HG02938 (cell line): ENCODE results near the gene RCSD1.
A peak's percentile ranks its signal among the peaks of the same experiment; 100 is the strongest.

Experiments used
- ATAC-seq: cut with Tn5 transposase; IDR thresholded peaks from one replicate; pipeline ENCODE4 v1.9.1; 2021; ENCODE audit warnings: mild to moderate bottlenecking, moderate library complexity; ENCODE audit not compliant: unreplicated experiment

The RCSD1 gene

DNA sequence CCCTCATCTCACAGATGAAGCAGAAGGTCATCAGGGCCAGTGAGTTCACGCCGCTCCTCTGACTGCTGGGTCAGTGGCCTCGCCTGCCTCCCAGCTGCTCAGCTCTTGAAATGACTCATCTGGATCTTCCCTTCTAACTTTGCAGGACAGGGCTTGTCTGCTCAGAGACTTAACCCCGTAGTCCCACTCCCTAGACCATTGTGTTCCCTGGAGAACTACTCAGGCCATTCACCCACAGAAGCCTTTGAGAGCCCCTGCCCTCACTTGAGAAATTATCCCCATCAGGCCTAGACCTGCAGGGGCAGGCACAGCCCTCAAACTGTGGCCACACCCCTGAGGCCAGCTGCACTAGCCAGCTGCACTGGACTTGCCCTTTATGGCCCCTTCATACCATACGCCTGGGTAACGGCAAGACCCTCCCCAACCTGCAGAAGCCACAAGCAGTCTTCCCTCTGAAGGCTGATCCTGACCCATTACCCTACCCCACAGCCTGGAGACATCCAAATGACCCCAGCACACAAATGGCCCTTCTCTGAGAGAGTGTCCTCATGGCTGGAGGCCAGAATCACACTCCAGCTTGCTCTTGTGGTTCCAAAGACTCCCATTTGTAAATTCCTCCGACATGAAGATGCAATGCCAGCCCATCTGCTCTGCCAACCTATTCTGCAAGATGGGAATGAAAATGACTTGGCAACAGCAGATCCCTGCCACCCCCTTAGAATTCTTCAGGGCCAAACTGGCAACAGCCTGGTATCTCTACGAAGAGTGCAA, 33.2 kb downstream of the RCSD1 start:
- ATAC-seq = peak; percentile 46

DNA sequence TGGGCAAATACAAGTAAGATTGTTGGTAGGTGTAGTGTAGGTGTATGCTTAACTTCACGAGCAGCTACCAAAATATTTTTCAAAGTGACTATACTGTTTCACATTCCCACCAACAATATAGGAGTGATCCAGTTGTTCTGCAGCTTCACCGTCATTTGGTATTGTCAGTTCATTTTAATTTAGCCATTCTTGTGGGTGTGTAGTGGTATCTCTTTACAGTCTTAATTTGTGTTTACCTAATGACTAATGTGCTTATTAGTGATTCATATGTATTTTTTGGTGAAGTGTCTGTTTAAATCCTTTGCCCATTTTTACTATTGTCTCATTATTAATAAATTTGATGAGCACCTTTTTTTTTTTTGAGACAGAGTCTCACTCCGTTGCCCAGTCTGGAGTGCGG, 35.4 kb downstream of the RCSD1 start:
- ATAC-seq = no peak

DNA sequence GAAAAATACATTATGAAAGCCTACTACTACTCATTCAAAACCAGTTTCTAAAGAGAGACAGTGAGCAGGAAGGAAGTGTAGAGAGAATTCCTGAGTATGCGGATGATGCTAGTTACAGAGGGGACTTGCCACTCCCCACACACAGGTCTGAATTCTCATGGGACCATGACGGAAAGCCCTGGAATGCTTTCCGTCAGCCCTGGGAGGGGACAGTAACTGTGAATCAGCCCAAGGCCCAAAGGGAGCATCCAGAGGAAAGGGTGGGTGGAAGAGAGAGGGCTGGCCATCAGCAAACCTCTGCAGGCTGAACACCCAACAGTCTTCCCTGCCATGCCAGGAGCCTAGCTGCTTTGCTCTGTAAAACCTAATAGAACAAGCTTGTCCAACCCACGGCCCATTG, 36.4 kb downstream of the RCSD1 start:
- ATAC-seq = no peak

DNA sequence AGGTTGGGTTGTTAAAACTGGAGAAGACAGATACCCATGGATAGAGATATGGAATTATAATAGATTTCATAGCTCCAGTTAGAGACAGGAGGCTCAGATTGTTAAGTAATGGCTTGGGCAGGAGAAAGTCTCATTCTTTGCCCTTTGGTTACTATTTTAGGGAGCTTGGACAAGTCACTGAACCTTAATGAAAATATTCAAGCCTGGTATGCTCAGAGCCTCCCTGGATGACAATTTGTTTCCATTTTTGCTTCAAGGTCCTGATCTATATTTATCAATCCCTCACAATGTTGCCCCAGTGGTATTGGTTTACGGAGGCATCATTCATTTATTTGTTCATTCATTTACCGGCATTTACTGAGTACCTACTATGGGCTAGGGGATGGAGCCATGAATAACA, 37.5 kb downstream of the RCSD1 start:
- ATAC-seq = no peak

DNA sequence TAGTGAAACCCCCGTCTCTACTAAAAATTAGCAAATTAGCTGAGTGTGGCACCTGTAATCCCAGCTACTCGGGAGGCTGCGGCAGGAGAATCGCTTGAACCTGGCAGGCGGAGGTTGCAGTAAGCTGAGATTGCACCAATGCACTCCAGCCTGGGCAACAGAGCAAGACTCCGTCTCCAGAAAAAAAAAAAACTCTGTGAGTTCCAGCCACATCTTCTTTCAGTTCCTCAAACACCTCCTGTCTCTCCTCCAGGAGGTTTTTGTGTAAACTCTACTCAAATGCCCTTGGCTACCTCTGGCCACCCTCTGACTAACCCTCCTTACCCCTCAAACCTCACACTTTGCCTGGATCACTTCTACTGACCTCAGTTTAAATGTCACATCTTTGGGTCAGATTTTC, 38.1 kb downstream of the RCSD1 start:
- ATAC-seq = peak; percentile 70

DNA sequence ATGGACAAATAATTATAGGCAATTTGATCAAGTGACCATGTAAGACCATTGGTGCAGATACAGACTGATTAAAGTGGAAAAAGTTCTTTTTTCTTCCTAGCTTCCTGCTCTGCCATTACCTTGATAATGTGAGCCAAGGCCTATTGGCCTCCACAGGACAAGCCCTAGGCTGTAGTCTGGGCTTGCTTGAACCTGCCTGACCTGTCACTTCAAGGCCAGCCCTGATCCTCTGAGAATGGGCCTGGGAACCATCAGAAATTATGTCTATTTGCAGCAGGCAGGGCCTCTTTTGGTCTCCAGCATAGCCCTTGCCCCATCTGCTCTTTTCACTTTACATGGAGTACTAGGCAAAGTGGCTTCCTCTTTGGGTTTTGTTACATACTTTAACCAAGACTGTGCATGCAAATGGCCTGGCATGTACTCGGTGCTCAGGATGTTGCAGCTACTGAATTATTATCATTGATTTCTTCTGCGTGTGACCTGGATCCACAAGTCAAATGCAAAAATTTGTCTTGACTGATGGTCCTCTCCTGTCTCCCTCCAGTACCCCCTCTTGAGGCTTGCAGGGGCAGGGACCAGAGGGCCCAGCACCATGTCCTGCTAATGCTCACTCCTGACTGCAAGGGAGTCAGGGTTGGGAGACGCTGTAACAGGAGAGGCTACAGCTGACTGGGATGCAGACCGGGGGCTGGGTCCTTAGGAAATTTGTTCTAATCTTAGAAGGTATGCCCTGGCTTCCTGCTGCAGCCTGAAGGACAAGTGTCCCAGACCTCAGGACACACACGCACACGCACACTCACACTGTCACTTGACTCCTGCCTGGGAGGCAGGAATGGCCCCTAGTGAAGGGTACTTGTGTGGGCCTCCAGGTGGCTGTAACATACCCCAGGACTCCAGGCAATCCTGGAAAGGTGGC, 39.4 kb downstream of the RCSD1 start:
- peak; percentile 42 for ATAC-seq

DNA sequence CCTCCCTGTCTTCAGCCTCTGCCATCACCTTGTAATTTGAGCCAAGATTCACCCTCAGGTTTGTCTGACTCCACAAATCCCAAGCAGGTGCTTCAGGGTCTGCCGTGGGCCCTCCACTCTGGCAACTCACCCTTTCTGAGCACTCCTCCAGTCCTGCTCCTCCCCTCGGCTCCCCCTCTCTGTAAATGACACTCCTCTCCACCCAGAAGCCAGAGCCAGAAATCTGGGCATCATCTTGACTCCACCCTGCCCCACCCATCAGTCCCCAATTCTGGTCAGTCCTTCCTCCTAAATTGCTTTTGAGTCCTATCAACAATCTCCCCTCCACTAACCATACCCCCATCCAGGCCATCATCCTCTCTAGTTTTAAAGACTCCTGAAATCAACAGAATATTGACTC, 40.5 kb downstream of the RCSD1 start:
- no peak for ATAC-seq

DNA sequence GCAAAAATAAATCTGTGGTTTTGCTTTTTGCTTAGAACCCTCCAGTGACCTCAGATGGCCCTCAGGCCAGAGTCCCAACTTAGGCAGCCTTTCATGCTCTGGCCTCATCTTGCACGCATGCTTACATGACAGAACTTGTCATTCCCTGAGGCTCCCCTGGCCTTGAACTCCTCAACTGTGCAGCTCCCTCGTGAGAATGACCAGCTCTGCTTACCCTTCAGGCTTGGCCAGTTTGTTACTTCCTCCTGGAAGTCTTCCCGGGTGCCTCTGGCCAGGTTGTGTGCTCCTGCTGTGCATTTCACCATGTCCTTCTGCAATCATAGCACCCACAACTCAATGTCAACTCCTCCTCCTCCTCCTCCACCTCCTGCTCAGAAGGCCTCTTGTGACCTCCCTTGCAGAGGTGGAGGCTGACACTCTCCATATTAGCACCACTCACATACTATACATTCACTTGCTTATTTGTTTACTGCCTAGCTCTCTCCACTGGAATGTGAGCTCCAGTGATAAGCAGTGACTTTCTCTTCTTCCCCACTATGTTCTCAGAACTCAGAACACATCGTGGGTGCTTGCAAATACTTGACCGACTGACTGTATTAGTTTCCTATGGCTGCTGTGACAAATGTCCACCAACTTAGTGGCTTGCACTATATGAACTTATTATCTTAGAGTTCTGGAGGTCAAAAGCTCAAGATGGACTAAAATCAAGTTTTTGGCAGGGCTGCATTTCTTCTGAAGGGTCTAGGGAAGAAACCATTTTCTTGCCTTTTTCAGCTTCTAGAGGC, 41.9 kb downstream of the RCSD1 start:
- ATAC-seq = no peak

DNA sequence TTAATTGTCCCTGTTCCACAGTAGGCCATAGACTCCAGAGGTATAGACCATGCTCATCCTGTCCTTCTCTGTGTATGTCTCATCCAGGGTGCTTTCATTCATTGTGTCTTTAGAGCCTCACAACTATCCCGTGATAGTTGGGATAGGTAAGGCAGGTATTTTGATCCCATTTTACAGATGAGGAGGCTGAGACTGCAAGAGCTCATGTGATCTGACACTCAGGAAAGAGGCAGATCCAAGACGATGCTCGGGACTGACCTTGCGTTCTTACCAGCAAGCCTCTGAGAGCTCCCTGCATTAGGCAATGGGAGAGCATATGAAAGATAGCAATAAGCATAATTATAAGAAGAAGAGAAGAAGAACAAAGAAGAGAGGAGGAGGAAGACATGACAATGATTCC, 42.8 kb downstream of the RCSD1 start:
- no peak for ATAC-seq

DNA sequence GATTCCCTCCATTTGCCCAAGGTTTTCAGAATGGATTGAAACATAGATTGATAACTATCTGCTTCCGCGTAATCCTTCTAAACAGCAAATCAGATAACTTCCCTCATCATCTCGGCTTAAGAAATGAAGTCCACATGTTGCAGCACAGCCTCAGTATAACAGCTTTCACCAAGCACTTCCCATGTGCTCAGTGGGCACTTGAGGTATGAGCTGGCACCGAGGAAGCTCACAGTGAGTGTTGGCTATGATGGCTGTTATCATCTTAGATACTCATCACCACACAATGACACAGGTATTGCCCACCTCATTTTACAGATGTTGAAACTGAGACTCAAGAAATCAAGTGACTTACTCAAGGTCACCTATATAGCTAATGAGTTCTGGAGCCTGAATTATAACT, 43.2 kb downstream of the RCSD1 start:
- no peak for ATAC-seq

DNA sequence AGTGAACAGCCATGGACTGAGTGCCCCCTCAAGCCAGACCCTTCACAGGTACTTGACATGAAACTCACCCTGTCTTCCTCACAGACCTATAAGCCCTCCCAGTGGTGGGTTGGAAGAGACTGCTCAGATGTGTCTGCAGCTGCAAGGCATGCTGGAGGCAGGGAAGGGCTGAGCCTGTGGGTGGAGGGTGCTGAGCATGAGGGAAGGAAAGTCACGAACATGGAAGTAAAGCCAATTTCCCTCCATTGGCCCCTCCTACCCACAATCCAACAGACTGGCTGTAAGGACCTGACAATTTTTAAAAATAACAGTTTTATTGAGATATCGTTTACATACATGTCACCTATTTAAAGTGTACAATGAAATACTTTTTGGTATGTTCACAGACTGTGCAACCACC, 44.1 kb downstream of the RCSD1 start:
- no peak for ATAC-seq

DNA sequence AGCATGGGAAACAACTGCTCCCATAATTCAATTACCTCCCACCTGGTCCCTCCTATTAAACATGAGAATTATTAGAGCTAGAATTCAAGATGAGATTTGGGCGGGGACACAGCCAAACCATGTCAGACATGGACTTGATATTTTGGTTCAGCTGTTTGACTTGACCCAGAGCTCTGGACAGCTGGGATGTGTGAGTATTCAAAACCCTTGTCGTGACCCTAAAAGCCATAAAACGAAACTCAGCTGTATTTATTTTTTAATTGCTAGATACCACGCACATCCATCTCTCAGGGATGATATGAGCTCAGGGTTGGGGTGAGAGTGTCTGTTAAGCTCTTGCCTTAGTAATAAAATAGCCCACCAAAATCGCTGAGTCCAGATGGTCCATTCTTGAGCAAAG, 45.4 kb downstream of the RCSD1 start:
- no peak for ATAC-seq

DNA sequence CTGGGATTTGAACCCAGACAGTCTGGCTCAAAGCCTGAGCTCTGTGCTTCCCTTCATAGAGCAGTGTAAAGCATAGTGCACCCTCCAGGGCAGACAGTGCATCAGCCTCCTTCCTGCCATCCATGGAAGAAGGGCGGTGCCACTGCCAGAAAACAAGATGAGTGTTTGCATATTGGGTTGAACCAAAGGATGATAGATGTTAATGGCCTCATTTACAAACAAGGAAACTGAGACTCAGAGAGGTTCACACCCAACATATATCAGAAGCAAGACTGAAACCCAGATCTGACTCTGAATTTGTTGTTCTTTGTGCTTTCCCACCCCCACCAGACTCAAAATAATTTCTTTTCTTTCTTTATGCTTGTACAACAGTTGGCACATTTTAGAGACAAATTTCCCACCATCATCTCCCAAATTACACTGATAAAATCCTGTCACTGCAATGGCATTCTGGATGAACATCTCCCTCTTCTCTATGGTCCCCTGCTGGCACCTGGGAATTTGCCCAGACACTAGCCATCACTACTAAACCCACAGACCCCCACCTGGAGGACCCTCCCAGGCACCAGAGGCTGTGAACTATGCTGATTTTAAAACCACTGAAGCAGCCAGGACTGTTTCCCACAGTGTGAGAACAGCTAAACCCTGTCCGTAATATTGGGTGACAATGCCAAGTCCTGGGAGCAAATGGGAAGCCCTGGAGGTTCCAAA, 46.3 kb downstream of the RCSD1 start:
- peak; percentile 33 for ATAC-seq

DNA sequence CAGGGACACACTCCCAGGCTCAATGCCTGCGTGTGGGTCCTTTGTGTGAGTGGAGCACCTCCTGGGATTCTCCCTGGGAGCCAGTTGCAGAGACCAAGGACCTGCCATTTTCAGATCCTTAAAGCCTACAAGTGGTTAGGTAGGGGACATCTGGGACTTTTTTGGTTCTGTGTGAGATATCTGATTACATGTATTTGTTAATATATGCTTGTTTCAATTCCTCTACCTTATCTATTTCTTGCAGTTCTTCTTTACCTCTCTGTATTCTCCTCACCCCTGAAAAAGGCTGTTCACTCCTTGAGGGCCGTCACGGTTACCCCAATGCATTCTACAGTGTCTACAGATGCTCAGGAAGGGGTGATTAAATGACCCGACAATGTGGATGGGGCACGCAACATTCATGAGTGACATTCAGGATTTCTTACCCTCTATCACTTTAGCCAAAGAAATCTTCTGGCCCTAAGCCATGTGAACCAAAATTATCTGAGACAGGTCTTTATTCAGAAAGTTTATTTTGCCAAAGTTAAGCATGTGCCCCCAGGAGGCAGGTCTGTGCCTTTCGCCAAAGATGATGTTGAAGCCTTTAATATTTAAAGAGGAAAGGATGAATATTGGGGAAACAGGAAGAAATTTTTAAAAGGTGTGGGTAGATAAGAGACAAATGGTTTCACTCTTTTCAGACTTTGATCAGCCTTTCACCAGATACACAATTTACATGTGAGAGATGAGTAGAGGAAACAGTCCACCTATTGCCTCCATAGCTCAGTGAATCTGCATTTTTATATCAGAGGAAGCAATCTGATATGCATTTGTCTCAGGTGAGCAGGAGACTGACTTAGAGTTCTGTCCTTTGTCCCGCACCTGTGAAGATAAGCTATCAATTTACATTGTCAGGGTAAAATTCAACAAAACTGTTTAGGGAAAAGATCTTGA, 47.1 kb downstream of the RCSD1 start:
- ATAC-seq = no peak

DNA sequence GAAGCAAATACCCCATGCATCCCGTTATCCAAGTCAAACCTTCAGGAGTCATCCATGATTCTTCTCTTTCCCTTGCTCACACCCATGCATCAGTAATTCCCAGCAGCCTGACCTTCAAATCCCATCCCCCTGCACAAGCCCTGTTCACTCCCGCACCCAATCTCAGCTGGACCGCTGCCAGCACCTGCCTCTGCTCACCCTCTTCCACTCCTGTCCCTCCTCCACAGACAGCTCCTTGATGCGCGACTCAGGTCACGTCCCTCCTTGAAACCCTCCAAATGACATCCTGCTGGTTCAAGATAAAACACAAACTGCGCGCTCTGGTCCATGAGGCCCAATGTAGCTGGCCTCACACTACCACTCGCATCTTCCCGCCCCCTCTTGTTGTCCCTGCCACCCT, 48.4 kb downstream of the RCSD1 start:
- ATAC-seq = no peak

DNA sequence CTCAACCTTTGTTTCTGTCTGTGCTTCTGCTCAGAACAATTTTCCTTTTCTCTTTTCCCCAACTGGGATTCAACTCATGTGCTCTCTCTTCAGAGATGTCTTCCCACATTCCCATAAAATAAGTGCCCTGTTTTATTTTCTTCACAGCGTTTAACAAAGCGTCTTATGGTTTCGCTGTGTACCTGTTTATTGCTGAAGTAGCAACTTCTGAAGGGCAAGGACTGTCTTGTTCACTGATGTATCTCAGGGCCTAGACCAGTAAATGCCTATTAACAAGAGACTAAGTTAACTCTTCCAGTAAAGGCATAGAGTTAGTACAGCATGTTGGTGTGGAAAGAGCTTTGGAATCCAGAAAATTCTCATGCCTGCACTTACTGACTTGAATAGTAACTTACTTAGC, 48.8 kb downstream of the RCSD1 start:
- no peak for ATAC-seq

DNA sequence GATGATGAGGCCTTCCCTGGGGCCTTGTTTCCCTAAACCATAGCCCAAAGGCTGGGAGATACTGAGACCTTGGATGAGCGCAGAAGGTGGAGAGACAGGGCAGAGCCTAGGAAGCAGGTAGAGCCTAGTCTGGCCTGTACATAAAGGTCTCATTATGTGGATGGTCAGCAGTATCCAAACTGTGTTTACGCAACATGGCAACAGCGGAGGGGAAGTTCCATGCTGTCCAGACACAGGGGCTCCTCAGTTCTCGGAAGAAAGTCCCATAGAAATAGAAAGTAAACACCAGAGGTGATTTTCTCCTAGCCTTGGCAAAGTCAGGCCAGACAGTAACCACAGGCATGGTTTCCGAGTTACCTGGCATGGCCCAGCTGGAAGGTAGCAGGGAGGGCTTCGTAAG, 49.7 kb downstream of the RCSD1 start:
- no peak for ATAC-seq

DNA sequence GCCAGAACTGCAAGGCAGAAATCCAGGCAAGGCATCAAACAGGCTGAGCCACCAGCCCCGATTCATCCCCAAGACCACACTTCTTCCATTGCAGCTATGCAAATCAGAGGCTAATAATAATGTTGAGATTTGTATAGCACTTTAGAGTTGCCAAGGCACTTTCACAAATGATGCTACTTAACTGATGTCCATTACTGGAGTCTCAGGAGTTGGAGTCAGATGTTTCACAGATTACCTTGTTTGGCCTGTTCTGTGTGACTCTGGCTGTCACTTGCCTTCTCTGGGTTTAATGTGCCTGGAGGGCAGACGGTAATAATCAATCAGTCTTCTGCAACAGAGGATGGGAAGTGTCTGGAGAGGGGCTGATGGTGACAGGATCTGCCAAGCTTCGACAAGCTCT, 51.0 kb downstream of the RCSD1 start:
- no peak for ATAC-seq

DNA sequence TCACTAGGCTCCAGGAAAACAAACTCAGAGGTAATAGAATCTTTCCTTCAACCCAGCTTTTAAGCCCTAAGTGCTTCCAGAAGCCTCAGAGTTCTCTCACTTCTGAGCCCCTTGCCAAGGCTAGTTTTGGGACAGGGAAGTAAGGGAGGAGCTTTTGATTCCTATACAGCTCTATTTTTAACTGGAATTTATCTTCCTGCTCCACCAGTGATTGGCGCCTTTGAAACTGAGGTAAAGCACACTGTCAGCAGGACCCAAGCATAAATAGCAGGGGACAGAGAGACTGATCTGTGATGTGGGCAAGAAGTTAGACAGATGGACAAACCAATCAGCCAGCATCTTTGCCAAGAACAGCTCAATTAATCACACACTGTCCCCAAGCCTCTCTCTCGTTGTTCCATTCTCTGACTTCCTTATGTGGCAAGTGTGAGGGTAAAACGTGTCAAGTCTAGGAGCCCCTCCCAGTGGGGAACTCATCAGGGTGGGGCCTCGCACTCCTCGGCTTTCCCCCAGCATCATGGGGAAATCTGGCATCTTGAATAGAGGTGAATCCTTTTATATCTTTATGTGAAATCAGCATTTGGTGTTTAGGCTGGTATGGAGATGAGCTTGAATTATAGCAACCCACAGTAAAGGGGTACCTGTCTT, 51.5 kb downstream of the RCSD1 start:
- no peak for ATAC-seq
